NOMO-1 treated with dmso at 0.1 percent for 144 hours (cell line): ENCODE results near the gene OR2T35.

Source experiments
- DNase-seq: peaks from one replicate; lab custom pipeline; 2025; ENCODE audit not compliant: unreplicated experiment; lab: John Stamatoyannopoulos, UW

OR2T35 gene

DNA sequence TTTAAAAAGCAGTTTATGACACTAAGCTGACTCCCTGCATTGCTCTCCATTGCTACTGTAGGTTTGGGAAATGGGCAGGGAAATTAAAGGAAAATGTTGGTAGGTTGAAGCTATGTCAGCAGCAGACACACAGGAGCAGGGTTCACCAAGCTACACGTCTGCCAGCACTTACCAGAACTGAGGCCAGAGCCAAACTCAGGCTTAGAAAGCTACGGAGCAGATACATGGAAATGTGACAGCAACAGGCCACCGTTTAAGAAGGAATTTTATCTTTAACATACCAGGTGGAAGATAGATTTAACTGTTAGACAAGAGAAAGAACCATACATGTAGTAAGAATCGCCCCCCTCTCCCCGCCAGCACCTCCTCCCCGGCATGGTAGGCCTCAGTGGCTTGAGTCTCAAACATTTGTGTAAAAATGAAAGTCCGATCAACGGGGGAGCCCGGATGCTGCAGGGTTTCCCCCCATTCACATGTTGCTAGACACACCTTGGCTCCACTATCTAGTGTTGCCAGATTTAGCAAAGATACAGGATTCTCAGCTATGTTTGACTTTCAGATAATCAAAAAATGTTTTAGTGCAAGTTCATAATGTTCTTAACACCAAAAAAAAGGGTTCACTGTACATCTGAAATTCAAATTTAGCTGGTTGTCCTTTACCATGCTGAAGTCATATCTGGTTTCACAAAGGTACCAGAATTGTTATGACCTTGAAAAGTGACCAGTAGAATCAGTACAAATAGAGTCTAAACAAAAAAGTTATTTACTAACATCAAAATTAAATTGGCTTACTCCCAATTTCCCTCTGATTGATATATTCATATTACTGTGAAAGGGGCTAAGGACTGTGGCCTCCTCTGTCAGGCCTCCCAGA lies 16.9 kb downstream of the OR2T35 start:
- no peak for DNase-seq

DNA sequence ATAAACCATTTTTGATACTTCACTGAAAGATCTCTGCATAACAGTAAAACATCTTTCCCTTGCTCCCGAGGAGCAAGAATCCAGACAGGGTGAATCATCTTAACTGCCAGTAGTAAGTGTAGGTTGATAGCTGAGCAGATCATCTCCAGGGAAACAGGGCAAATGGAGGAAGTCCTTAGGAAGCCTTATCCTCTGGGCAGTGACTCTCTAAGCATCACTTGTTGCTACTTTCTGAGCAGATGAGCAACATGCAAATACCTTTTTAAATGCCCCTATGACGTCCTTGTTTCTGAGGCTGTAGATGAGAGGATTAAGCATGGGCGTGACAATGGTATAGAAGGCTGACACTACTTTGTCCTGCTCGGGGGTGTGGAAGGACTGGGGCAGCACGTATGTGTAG lies 19.1 kb downstream of the OR2T35 start:
- DNase-seq = no peak

- DNase-seq = no peak
Measured at GRCh38 chr1:248625166-248625565, 19.9 kb downstream of the OR2T35 start.

GRCh38 chr1:248622570-248623001 lies 22.5 kb downstream of the OR2T35 start:
- peak; percentile 35 for DNase-seq

DNA sequence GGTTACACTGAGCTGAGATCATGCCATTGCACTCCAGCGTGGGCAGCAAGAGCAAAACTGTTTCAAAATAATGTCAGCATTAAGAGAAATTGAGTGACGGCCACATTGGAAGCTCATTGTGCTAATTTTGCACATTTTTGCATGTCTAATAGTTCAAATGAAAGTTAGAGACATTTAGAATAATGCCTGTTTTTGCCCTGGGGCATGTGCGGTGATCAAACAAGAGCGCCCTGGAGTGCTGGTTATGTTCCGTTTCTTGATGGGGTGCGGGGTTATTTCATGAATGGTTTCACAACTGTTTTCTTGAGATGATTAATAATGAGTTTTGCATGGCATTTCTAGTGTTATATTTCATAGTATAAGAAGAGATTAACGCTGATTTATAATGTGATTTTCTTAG lies 23.3 kb downstream of the OR2T35 start:
- no peak for DNase-seq

DNA sequence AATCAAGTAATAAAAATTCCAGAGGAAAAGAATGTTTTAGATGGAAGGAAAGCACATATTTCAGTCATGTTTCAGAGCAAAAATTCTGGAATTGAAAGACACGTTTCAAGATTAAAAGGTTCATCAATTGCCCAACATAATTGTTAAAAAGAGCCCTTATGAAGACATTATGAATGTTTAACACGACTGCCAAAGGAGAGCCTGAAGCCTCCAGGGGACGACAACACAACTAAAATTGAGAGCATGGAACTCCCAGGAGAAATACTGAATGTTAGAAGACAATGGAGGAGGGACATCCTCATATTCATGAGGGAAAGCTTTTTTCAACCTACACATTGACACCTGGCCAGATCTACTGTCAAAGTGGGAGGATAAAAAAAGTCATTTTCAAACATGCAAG lies 26.2 kb downstream of the OR2T35 start:
- peak; percentile 36 for DNase-seq

GRCh38 chr1:248618119-248618518 lies 27.0 kb downstream of the OR2T35 start:
- no peak for DNase-seq

DNA sequence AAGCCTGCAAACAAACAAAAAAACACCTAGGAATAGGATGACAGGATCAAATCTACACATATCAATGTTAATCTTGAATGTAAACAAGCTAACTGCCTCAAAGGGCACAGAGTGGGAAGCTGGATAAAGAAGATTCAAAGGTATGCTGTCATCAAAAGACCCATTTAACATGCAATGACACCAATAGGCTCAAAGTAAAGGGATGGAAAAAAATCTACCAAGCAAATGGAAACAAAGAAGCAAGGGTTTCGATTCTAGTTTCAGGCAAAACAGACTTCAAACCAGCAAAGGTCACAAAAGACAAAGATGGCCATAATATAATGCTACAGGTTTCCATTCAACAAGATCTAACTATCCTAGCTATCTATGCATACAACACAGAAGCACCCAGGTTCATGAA lies 31.3 kb downstream of the OR2T35 start:
- no peak for DNase-seq

DNA sequence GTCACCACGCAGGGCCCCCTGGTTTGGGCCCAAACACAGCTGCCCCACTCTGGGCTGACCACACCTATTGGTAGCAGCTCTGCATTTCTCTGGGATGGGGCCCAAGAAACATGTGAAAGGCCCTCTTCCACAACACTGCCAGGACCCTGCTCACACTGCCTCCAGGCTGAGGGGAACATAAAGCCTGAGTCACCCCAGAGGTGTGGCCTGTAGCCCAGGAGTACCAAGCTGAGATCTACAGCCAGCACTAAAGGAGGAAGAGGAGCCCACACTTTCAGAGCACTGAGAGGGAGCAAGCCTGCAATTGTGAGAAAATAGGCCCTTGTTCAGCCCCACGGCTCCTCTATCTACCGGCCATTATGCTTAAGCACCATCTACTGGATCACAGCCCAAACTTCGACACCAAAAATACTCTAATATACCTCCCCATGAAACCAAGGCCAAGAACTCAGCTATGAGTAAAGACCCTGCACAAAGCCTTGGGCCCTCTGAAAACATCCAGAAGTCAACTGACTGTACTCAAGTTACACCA lies 33.1 kb downstream of the OR2T35 start:
- DNase-seq = peak; percentile 0

DNA sequence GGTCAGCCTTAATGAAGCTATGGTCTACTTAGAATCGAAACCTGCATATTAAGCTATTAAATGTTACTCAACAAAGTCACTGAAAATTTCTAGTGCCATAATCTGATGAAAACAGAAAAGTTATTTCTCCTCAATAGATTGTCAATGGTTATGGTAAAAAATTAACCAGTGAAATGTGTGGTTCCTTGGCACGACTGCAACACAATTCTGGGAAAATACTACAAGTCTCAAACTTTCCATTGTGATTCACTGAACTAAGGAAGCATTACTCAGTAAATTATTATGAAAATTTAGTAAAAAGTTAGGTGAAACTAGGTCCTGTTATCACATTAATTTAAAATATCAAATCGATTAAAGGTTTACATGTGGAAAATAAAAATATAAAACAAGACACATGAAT lies 34.8 kb downstream of the OR2T35 start:
- no peak for DNase-seq

GRCh38 chr1:248599396-248599795 lies 45.7 kb downstream of the OR2T35 start:
- DNase-seq = no peak

DNA sequence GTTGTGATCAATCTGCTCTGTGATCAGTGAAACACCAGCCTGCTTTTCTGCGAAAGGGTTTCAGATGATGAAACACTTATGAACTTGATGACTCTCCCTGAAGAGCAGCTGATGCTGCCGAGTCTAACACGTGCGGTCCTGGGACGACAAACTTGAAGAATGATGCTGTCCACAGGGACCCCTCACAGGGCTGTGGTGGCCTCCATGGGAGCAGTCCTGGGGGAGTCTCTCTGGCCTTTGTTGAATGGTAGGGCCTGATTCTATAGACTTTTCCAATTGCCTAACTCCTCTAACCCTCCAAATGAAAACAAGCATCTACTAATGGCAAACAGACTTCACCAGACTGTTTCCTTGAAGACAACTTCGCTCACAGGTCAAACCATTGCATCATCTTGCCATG lies 47.5 kb downstream of the OR2T35 start, which contains the start of gene OR2T10:
Gene OR2T10, minus strand, starts transcription at position 112 of the 400 bp plus-strand sequence. CDS start 3,932 bp downstream, outside the sequence.
- DNase-seq = no peak

DNA sequence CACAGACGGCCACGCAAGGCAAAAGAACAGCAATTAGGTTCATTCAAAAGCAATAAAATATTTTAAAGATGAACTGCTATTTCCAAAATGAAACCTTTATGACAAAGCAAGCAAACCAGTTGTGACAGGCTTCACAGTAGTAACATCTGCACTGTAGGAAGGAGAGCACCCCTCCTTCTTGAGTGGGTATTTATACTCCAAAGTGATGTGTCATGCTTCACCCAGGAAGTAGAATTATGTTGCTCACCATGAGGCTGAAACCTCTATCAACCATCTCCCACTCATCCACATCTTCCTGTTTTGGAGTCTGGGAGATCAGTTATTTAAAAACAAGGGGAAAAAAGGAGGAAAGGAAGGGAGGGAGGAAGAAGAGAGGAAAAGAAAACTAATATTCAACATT lies 48.5 kb downstream of the OR2T35 start:
- DNase-seq = no peak

DNA sequence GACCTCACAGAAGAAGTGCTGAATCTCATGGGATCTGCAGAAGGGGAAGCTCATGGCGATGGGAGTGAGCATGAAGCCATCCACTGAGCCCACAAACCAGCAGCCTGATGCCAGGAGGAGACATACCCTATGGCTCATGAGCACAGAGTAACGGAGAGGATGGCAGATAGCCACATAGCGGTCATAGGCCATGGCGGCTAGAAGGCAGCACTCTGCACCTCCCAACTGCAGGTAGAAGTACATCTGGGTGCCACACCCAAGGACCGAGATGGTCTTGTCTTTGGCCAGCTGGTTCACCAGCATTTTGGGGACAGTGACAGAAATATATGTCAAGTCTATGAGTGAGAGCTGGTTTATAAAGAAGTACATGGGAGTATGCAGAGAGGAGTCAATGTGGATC lies 51.9 kb downstream of the OR2T35 start:
- DNase-seq = no peak

DNA sequence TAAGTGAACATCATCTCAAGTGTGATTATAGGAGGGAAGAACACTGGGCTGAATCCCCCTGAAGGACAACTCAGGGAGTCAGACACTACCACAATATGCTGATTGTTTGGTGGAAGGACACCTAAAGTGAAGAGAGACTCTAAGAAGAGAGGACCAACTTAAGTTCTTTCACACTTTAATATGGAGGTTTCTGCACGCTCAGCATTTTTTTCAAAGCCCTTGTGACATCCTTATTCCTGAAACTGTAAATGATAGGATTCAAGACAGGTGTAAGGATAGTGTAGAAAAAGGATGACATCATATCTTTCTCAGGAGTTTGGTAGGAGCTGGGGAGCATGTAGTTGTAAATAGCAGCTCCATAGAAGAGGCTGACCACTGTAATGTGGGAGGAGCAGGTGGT lies 52.4 kb downstream of the OR2T35 start:
- DNase-seq = no peak

- no peak for DNase-seq
Measured at GRCh38 chr1:248590055-248590454, 55.0 kb downstream of the OR2T35 start.

DNA sequence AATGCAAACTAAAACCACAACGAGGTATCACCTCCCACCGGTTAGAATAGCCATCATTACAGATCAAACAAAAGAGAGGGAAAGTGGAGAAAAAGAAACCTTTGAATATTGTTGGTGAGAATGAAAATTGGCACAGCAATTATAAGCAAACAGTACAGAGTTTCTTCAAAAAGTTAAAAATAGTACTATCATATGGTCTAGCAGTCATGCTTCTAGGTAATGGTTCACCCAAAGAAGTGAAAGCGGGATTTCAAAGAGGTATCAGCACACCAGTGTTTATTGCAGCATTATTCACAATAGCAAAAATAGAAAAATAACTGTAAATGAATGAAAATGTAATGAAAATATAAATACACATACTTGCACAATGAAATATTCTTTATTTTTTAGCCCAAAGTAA lies 55.7 kb downstream of the OR2T35 start:
- DNase-seq = no peak
